Pancreas (tissue), 10 donors: ENCODE data around the gene ZNF691. TPM values are rescaled to one million over a fixed set of nuclear protein-coding genes. Genes with fewer than 3 reads are reported as not detected.
A peak's percentile ranks its signal among the peaks of the same experiment; 100 is the strongest.

Experiments
- ATAC-seq, 4 donors: fragments of 200-7000 bp; cut with Tn5 transposase; one replicate each; pipeline versions ENCODE4 v1.8.0 to v1.9.1; 2020; ENCODE audit warnings: mild to moderate bottlenecking in 4 of 4, moderate library complexity in 4 of 4
- DNase-seq, 6 donors: peaks; one replicate each; pipeline ENCODE4 v3.0.0-alpha.2; 2020
- FAIRE-seq: peaks from 2 replicates; lab custom pipeline; 2012; peaks lifted over from hg19 to GRCh38; lab: Jason Lieb, UNC
- H3K27ac ChIP-seq, 4 donors: fragments of 200-600 bp; sonication (generic); 1 replicate in 3 of 4; 2 replicates in 1 of 4; pipeline versions ENCODE4 v1.5.0 to v1.8.0; 2020
- H3K27me3 ChIP-seq, 4 donors: fragments of 200-600 bp; one replicate each; pipeline ENCODE4 v1.8.0; 2021
- H3K36me3 ChIP-seq, 3 donors: fragments of 200-600 bp; sonication (generic) in 1 of 3; one replicate each; pipeline versions ENCODE4 v1.5.0 to v1.8.0; 2020 to 2021
- H3K4me1 ChIP-seq, 3 donors: fragments of 200-600 bp; one replicate each; pipeline ENCODE4 v1.8.0; 2021
- H3K4me3 ChIP-seq, 4 donors: fragments of 200-600 bp; sonication (generic) in 2 of 4; one replicate each; pipeline versions ENCODE4 v1.5.0 to v1.8.0; 2020 to 2021
- H3K9me3 ChIP-seq, 4 donors: fragments of 200-600 bp; one replicate each; pipeline ENCODE4 v1.8.0; 2021
- WGBS, 2 donors: extraction: QIAGEN DNeasy Blood & Tissue Kit; methylation state at CpG; one replicate each; pipeline ENCODE4 v1.1.7; 2013; 5-methylcytosine and 5-hydroxymethylcytosine counted together
- intact Hi-C, 3 donors: fragments of 100-400 bp; cut with DNase I; formaldehyde crosslinking; loops; one replicate each; pipeline versions ENCODE4 v1.11.1 to v1.14.2; 2022
- polyA plus RNA-seq, 2 donors: library from polyadenylated mRNA; stranded (reverse); fragments of 200-250 nt; gene quantifications; one replicate each; pipeline ENCODE4 v1.2.3, GENCODE V29; 2013
- total RNA-seq, 6 donors: library from RNA; stranded (reverse); fragmentation: NEBNext Ultra II Directional in 4 of 6; extraction: Animal tissue kit (Norgen Biotek cat#: 25700) in 4 of 6; gene quantifications; one replicate each; pipeline versions ENCODE4 v1.2.1 to v1.2.4, GENCODE V29; 2021 to 2023
- TF ChIP-seq, protein P1 (sequence below), 4 donors: fragments of 200-600 bp; sonication (generic) in 3 of 4; IDR thresholded peaks; one replicate each; pipeline versions ENCODE4 v1.5.0 to v1.8.0; 2021; ENCODE audit warnings: antibody characterized with exemption in 4 of 4
- donor health status: healthy with polysubstance abuse.
- donor health status: DM: no; HTN: no; CAD: no; lungs with moderate emphysema.
- donor health status: DM: no; HTN: no; CAD: no.
- donor health status: control.
- donor health status: control.
- donor health status: Bipolar disorder and iron deficiency.
- donor health status: DM: yes; HTN: yes; CAD: no.
- donor health status: DM: no; HTN: no; CAD: no.
- donor health status: DM: no; HTN: no; CAD: no.
- donor health status: DM: yes; HTN: yes; CAD: no.

Gene ZNF691
- total and polyA plus RNA-seq, 8 donors: 2.9 to 11.0 (median 4.6) TPM

DNA sequence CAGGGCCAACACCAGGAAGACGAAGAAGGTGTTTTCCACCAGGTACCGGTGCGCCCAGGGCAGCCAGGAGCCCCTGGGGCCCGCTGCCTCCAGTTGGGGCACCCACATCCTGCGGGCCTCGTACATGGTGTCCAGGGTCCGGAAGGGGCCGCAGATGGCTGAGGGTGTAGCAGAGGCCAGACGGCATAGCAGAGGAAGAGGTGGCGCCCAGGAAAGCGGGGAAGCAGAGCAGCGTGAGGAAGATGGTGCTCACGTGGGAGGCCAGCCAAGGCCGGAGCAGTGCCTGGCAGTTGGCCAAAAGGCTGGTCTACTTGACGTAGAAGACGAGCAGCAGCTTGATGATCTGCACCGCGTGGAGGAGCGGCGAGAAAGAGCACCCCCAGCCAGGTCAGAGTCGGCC, 40.4 kb downstream of the ZNF691 start:
- no peak overlapping the region for H3K27ac ChIP-seq
- intact Hi-C loops: loop anchor here in 1 of 3 donors (10.0 kb wide), 1 partner anchor 102 kb away; the partner anchor contains the start of gene TMEM269
- FAIRE-seq: no peak
- H3K9me3 ChIP-seq: no peaks in the 10 kb centered on the region
- DNase-seq: peak in 1 of 6 donors; percentile 59
- no peak overlapping the region for H3K4me3 ChIP-seq
- TF ChIP-seq, protein P1, sequence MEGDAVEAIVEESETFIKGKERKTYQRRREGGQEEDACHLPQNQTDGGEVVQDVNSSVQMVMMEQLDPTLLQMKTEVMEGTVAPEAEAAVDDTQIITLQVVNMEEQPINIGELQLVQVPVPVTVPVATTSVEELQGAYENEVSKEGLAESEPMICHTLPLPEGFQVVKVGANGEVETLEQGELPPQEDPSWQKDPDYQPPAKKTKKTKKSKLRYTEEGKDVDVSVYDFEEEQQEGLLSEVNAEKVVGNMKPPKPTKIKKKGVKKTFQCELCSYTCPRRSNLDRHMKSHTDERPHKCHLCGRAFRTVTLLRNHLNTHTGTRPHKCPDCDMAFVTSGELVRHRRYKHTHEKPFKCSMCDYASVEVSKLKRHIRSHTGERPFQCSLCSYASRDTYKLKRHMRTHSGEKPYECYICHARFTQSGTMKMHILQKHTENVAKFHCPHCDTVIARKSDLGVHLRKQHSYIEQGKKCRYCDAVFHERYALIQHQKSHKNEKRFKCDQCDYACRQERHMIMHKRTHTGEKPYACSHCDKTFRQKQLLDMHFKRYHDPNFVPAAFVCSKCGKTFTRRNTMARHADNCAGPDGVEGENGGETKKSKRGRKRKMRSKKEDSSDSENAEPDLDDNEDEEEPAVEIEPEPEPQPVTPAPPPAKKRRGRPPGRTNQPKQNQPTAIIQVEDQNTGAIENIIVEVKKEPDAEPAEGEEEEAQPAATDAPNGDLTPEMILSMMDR (IDR thresholded peaks at IDR 0.05): no peak
- WGBS, 2 donors: 67 to 78% methylated on average over 21 of the region's 21 CpGs
- no peaks in the 10 kb centered on the region for H3K27me3 ChIP-seq
- no peaks in the 10 kb centered on the region for H3K36me3 ChIP-seq
- H3K4me1 ChIP-seq: no peaks in the 10 kb centered on the region
- no peak for ATAC-seq

- H3K27ac ChIP-seq: no peak overlapping the region
- no peaks in the 10 kb centered on the region for H3K36me3 ChIP-seq
- H3K9me3 ChIP-seq: no peaks in the 10 kb centered on the region
- no peak for ATAC-seq
- FAIRE-seq: no peak
- DNase-seq: no peak
- no peak overlapping the region for H3K4me3 ChIP-seq
- H3K4me1 ChIP-seq: no peaks in the 10 kb centered on the region
- intact Hi-C loops: loop anchor here in 1 of 3 donors (10.0 kb wide), 1 partner anchor 103 kb away; the partner anchor contains the start of gene TMEM269
- WGBS, 2 donors: 89 to 90% methylated on average over 20 of the region's 20 CpGs
- TF ChIP-seq, protein P1 (IDR thresholded peaks at IDR 0.05): no peak
- no peaks in the 10 kb centered on the region for H3K27me3 ChIP-seq
Measured at GRCh38 chr1:42887366-42887765, 41.0 kb downstream of the ZNF691 start.

- no peak overlapping the region for H3K4me3 ChIP-seq
- H3K4me1 ChIP-seq: no peaks in the 10 kb centered on the region
Measured at GRCh38 chr1:42888013-42888633, 41.7 kb downstream of the ZNF691 start.

DNA sequence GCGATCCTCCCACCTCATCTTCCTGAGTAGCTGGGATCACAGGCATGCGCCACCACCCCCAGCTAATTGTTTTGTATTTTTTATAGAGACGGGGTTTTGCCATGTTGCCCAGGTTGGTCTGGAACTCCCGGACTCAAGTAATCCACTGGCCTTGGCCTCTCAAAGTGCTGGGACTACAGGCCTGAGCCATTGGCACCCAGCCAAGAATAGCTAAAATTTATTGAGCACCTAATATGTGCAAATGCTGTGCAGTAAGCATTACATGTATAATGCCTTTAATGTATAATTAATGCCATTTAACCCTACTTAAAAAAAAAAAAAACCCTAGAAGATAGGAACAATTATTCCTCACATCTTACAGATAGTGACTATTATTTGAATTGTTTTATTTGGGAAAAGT, 42.9 kb downstream of the ZNF691 start:
- Histone ChIP-seq H3K27me3 (no peaks in the 10 kb centered on the region), H3K36me3 (no peaks in the 10 kb centered on the region), H3K4me1 (no peaks in the 10 kb centered on the region), H3K9me3 (no peaks in the 10 kb centered on the region), H3K27ac (no peak overlapping the region), H3K4me3 (no peak overlapping the region)
- intact Hi-C loops: loop anchor here in 1 of 3 donors (10.0 kb wide), 1 partner anchor 104 kb away; the partner anchor contains the start of gene TMEM269
- 80 to 91% methylated on average over 4 of the region's 4 CpGs for WGBS, 2 donors
- ATAC-seq: no peak
- TF ChIP-seq, protein P1 (IDR thresholded peaks at IDR 0.05): no peak
- DNase-seq: no peak
- no peak for FAIRE-seq

More at GRCh38 chr1:42888013-42888633, 41.7 kb downstream of the ZNF691 start:
- FAIRE-seq (no peak), DNase-seq (no peak), ATAC-seq (no peak)
- 88 to 89% methylated on average over 31 of the region's 31 CpGs for WGBS, 2 donors
- no peak overlapping the region for H3K27ac ChIP-seq
- no peaks in the 10 kb centered on the region for H3K27me3 ChIP-seq
- intact Hi-C loops: loop anchor here in 1 of 3 donors (10.0 kb wide), 1 partner anchor 103 kb away; the partner anchor contains the start of gene TMEM269
- H3K36me3 ChIP-seq: no peaks in the 10 kb centered on the region
- no peaks in the 10 kb centered on the region for H3K9me3 ChIP-seq
- TF ChIP-seq, protein P1 (IDR thresholded peaks at IDR 0.05): no peak
